B cell (primary cell): ENCODE results near the gene ARHGAP15. TPM values are rescaled to one million over a fixed set of nuclear protein-coding genes. Genes with fewer than 3 reads are reported as not detected.

Source experiments
- ATAC-seq: fragments of 200-7000 bp; cut with Tn5 transposase; one replicate; pipeline ENCODE4 v1.10.0; 2021; ENCODE audit warnings: low read depth, mild to moderate bottlenecking, moderate number of reproducible peaks, moderate library complexity
- CTCF ChIA-PET: fragments of 350-600 bp; sonication (Branson Sonifier 250); formaldehyde crosslinking; loops from one replicate; lab custom pipeline; 2021; ENCODE audit warnings: antibody characterized with exemption, inconsistent platforms; lab: Charles Lee
- POLR2A ChIA-PET: fragments of 350-600 bp; sonication (Branson Sonifier 250); formaldehyde crosslinking; loops from one replicate; lab custom pipeline; 2021; ENCODE audit warnings: antibody characterized with exemption; lab: Charles Lee
- DNase-seq: peaks from one replicate; pipeline ENCODE4 v3.0.0; 2013
- H2AFZ ChIP-seq: 2 replicates; pipeline ENCODE4 v1.6.1; 2012; ENCODE audit warnings: mild to moderate bottlenecking, low read depth, low read length; ENCODE audit not compliant: insufficient read depth, poor library complexity, severe bottlenecking
- H3K27ac ChIP-seq, 2 donors: 1 replicate in 1 of 2; 2 replicates in 1 of 2; pipeline ENCODE4 v1.5.1; 2012 to 2013; ENCODE audit warnings: low read length in 2 of 2, mild to moderate bottlenecking in 2 of 2, moderate library complexity in 1 of 2
- H3K27me3 ChIP-seq, 4 experiments: fragments of 200-600 bp in 1 of 4; sonication (generic) in 1 of 4; replicated peaks in 1 of 4; 1 replicate in 2 of 4; 2 replicates in 2 of 4; pipeline versions ENCODE4 v1.6.1 to v1.7.0; 2013 to 2016; ENCODE audit warnings: low read length in 3 of 4, mild to moderate bottlenecking in 2 of 4, mixed read lengths in 1 of 4, moderate library complexity in 1 of 4; ENCODE audit not compliant: insufficient read depth in 4 of 4, control insufficient read depth in 3 of 4; ENCODE audit errors: control extremely low read depth in 1 of 4
- H3K36me3 ChIP-seq, 2 experiments: replicated peaks in 1 of 2; 1 replicate in 1 of 2; 2 replicates in 1 of 2; pipeline versions ENCODE4 v1.6.1 to v1.7.1; 2013; ENCODE audit warnings: low read length in 1 of 2; ENCODE audit not compliant: insufficient read depth in 2 of 2, control insufficient read depth in 1 of 2; ENCODE audit errors: control extremely low read depth in 1 of 2, extremely low read depth in 1 of 2
- H3K4me1 ChIP-seq, 2 donors: fragments of 200-600 bp in 1 of 2; sonication (generic) in 1 of 2; 1 replicate in 1 of 2; 2 replicates in 1 of 2; pipeline versions ENCODE4 v1.5.1 to v1.6.1; 2013 to 2017; ENCODE audit warnings: low read length in 2 of 2; ENCODE audit not compliant: control insufficient read depth in 2 of 2, insufficient read depth in 2 of 2
- H3K4me2 ChIP-seq: replicated peaks from 2 replicates; pipeline ENCODE3; 2012; ENCODE audit warnings: mild to moderate bottlenecking, low read depth, low read length; ENCODE audit not compliant: poor library complexity, severe bottlenecking
- H3K4me3 ChIP-seq, 5 experiments: fragments of 200-600 bp in 1 of 5; sonication (generic) in 1 of 5; 1 replicate in 3 of 5; 2 replicates in 2 of 5; pipeline versions ENCODE4 v1.5.1 to v1.7.0; 2011 to 2016; ENCODE audit warnings: low read length in 4 of 5, mild to moderate bottlenecking in 4 of 5, low read depth in 2 of 5, control low read depth in 1 of 5, moderate library complexity in 1 of 5; ENCODE audit not compliant: insufficient read depth in 1 of 5; ENCODE audit errors: control extremely low read depth in 1 of 5, extremely low read depth in 1 of 5
- H3K79me2 ChIP-seq: fragments of 200-600 bp; sonication (generic); one replicate; pipeline ENCODE4 v1.6.0; 2016; ENCODE audit warnings: low read length; ENCODE audit not compliant: control insufficient read depth, insufficient read depth
- H3K9ac ChIP-seq: fragments of 200-600 bp; sonication (generic); 2 replicates; pipeline ENCODE4 v1.6.1; 2017; ENCODE audit warnings: mild to moderate bottlenecking, low read length, moderate library complexity
- H3K9me3 ChIP-seq, 3 donors: one replicate each; pipeline versions ENCODE4 v1.6.1 to v1.7.1; 2013; ENCODE audit warnings: low read length in 2 of 3; ENCODE audit not compliant: control insufficient read depth in 2 of 3, insufficient read depth in 1 of 3; ENCODE audit errors: control extremely low read depth in 1 of 3
- H4K20me1 ChIP-seq: 2 replicates; pipeline ENCODE4 v1.6.0; 2012; ENCODE audit warnings: mild to moderate bottlenecking, low read length; ENCODE audit not compliant: insufficient read depth, control insufficient read depth, poor library complexity, severe bottlenecking
- H3K27ac Mint-ChIP-seq: one replicate; pipeline ENCODE4 v1.8.0; 2021; ENCODE audit warnings: mixed read lengths
- H3K27me3 Mint-ChIP-seq: one replicate; pipeline ENCODE4 v1.8.0; 2021; ENCODE audit warnings: mixed read lengths
- H3K4me1 Mint-ChIP-seq: one replicate; pipeline ENCODE4 v1.8.0; 2021; ENCODE audit warnings: mixed read lengths
- H3K4me3 Mint-ChIP-seq: one replicate; pipeline ENCODE4 v1.8.0; 2021; ENCODE audit warnings: mixed read lengths
- H3K9me3 Mint-ChIP-seq: one replicate; pipeline ENCODE4 v1.8.0; 2022; ENCODE audit warnings: mixed read lengths; ENCODE audit not compliant: insufficient read depth
- EZH2 ChIP-seq: IDR thresholded peaks from 2 replicates; pipeline ENCODE4 v1.6.1; 2012; ENCODE audit warnings: borderline replicate concordance, low read depth, mild to moderate bottlenecking, moderate library complexity, low read length; ENCODE audit not compliant: insufficient read depth, poor library complexity, severe bottlenecking
- WGBS: methylation state at CpG from one replicate; pipeline ENCODE4 v1.1.5; 2013; ENCODE audit warnings: missing lambda C conversion rate; ENCODE audit not compliant: insufficient coverage; 5-methylcytosine and 5-hydroxymethylcytosine counted together
- intact Hi-C: fragments of 100-400 bp; cut with micrococcal nuclease; formaldehyde crosslinking; loops from one replicate; pipeline ENCODE4 v1.10.0; 2022
- polyA plus RNA-seq: library from polyadenylated mRNA; depleted of rRNA; stranded (reverse); fragments of >200 nt; gene quantifications from 2 replicates; pipeline ENCODE4 v1.2.3, GENCODE V29; 2012
- total RNA-seq, 2 donors: library from RNA; stranded (reverse); fragments of 120-200 nt in 1 of 2; gene quantifications; 1 replicate in 1 of 2; 2 replicates in 1 of 2; pipeline versions ENCODE4 v1.2.3 to v1.2.4, GENCODE V29; 2013 to 2022
- TF ChIP-seq, protein P1 (sequence below): fragments of 200-600 bp; IDR thresholded peaks from one replicate; pipeline ENCODE4 v1.8.0; 2022; ENCODE audit warnings: antibody characterized with exemption, mild to moderate bottlenecking

ARHGAP15 gene
- total and polyA plus RNA-seq, 2 donors (not counting 1 experiment from before 2014, with no cell fraction given): 58.6 to 187 TPM

DNA sequence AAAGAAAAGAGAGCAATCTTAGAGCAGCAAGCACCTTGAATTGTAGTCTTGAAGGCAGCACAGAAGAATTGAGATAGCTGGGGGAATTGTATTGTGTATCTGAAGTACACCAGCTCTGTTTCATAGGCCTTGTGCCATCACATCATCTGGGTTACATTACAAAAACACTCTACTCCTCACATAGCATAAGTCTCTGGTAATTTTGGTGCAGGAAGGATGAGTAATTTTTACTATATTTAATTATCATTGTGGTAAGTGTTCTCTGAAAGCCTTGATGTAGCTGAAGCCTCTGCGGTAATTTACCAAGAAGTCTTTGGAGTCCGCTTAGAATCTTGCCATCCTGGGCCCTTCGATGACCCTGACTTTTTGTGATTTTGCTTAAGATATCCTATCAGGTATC is 291.1 kb downstream of the ARHGAP15 start:
- intact Hi-C loops: no loop called here
- DNase-seq: no peak
- WGBS: 67% methylated on average over 3 of the region's 3 CpGs

DNA sequence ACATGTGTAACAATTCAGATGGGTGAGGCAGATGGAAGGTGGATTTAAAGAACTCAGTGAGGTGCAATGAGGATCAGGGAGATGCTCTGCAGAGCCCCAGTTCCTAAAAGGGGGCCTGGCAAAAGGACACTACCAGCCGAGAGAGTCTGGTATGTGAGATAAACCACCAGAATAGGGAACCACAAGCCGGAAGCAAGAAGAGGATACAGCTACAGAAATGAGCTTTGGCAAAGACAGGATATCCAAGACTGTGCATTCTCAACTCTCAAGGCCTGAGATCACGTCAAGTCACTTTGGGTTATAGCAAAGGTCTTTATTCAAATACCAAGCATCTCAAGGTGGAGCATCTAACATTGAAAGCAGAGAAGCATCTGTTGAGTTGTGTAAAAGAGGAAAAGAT is 293.5 kb downstream of the ARHGAP15 start:
- no peaks in the 10 kb centered on the region for H3K9me3 ChIP-seq
- H3K36me3 ChIP-seq: peaks cover 0 to 7% of the 10 kb centered on the region in 2 experiments
- CTCF ChIA-PET: no interaction called here
- no peak overlapping the region for H3K4me2 ChIP-seq
- Mint-ChIP-seq H3K27ac (no peak overlapping the region), H3K9me3 (no peaks in the 10 kb centered on the region), H3K4me1 (peaks cover 36% of the 10 kb centered on the region), H3K27me3 (no peaks in the 10 kb centered on the region), H3K4me3 (no peak overlapping the region)
- H3K4me1 ChIP-seq: peaks cover 0 to 17% of the 10 kb centered on the region in 2 donors
- H2AFZ ChIP-seq: no peak overlapping the region
- WGBS: 12% methylated on average over 2 of the region's 3 CpGs
- ATAC-seq (peak; percentile 51), DNase-seq (peak; percentile 36)
- H3K27me3 ChIP-seq: no peaks in the 10 kb centered on the region
- POLR2A ChIA-PET: no interaction called here
- H3K27ac ChIP-seq: no peak overlapping the region
- H3K9ac ChIP-seq: no peak overlapping the region
- H3K79me2 ChIP-seq: peaks cover 8% of the 10 kb centered on the region
- peaks cover 19% of the 10 kb centered on the region for H4K20me1 ChIP-seq
- TF ChIP-seq, protein P1, sequence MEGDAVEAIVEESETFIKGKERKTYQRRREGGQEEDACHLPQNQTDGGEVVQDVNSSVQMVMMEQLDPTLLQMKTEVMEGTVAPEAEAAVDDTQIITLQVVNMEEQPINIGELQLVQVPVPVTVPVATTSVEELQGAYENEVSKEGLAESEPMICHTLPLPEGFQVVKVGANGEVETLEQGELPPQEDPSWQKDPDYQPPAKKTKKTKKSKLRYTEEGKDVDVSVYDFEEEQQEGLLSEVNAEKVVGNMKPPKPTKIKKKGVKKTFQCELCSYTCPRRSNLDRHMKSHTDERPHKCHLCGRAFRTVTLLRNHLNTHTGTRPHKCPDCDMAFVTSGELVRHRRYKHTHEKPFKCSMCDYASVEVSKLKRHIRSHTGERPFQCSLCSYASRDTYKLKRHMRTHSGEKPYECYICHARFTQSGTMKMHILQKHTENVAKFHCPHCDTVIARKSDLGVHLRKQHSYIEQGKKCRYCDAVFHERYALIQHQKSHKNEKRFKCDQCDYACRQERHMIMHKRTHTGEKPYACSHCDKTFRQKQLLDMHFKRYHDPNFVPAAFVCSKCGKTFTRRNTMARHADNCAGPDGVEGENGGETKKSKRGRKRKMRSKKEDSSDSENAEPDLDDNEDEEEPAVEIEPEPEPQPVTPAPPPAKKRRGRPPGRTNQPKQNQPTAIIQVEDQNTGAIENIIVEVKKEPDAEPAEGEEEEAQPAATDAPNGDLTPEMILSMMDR: no peak
- no peak for TF ChIP-seq EZH2
- intact Hi-C loops: no loop called here
- H3K4me3 ChIP-seq: no peak overlapping the region

More for the DNA sequence above, 291.1 kb downstream of the ARHGAP15 start:
- no peak for ATAC-seq
- no peaks in the 10 kb centered on the region for H3K27me3 ChIP-seq
- H3K9me3 ChIP-seq: no peaks in the 10 kb centered on the region
- no peaks in the 10 kb centered on the region for H3K36me3 ChIP-seq
- H3K4me2 ChIP-seq: no peak overlapping the region
- no peak overlapping the region for H3K27ac ChIP-seq
- H4K20me1 ChIP-seq: peaks cover 30% of the 10 kb centered on the region
- Mint-ChIP-seq H3K27me3 (no peaks in the 10 kb centered on the region), H3K9me3 (no peaks in the 10 kb centered on the region), H3K4me1 (peaks cover 48% of the 10 kb centered on the region), H3K4me3 (no peak overlapping the region), H3K27ac (no peak overlapping the region)
- CTCF ChIA-PET: no interaction called here
- no peak overlapping the region for H2AFZ ChIP-seq
- H3K79me2 ChIP-seq: peaks cover 10% of the 10 kb centered on the region
- POLR2A ChIA-PET: no interaction called here
- H3K4me1 ChIP-seq: peaks cover 0 to 17% of the 10 kb centered on the region in 2 donors
- H3K9ac ChIP-seq: no peak overlapping the region
- TF ChIP-seq EZH2: no peak
- TF ChIP-seq, protein P1: no peak
- no peak overlapping the region for H3K4me3 ChIP-seq
